ENCODE measurements around the gene CCN6.

CCN6 gene
- 0 to 0.17 (median 0) reads per million in 3 donors for total RNA-seq

DNA sequence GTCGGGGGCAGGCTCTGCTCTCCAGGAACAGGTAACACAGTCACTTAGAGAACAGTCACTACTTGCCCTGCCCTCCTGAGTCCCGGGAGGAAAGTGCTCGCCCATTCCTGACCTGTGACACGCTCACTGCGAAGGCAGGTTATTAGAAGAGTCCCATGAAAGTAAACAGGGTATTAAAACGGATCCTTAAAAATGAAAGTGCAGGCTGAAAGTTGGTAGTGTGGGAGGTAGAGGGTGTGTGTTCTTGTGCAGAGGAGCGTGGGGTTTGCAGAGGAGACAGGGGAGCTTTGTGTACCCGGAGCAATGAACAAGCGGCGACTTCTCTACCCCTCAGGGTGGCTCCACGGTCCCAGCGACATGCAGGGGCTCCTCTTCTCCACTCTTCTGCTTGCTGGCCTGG, at the start of gene CCN6:
Gene CCN6 (plus strand): TSS at position 104 of the 400 bp plus-strand sequence. CDS start 254 bp downstream, at position 358.
- Histone ChIP-seq H3K36me3 (ENCODE audit: control insufficient read depth, insufficient read depth, low read length) (no peaks in the 10 kb centered on the region), H3K27me3 (replicated peaks; ENCODE audit: control insufficient read depth, insufficient read depth, low read length, poor library complexity, severe bottlenecking) (no peaks in the 10 kb centered on the region), H3K4me1 (ENCODE audit: control insufficient read depth, insufficient read depth, low read length, poor library complexity, severe bottlenecking) (no peaks in the 10 kb centered on the region), H3K4me3 (ENCODE audit: insufficient read depth, low read depth, low read length, poor library complexity, severe bottlenecking) (no peak within 1 kb of the TSS), H3K27ac (ENCODE audit: insufficient read depth, low read length, poor library complexity, severe bottlenecking) (no peak within 1 kb of the TSS), H3K9me3 (ENCODE audit: control insufficient read depth, low read length) (no peaks in the 10 kb centered on the region)
- DNase-seq: no peak

DNA sequence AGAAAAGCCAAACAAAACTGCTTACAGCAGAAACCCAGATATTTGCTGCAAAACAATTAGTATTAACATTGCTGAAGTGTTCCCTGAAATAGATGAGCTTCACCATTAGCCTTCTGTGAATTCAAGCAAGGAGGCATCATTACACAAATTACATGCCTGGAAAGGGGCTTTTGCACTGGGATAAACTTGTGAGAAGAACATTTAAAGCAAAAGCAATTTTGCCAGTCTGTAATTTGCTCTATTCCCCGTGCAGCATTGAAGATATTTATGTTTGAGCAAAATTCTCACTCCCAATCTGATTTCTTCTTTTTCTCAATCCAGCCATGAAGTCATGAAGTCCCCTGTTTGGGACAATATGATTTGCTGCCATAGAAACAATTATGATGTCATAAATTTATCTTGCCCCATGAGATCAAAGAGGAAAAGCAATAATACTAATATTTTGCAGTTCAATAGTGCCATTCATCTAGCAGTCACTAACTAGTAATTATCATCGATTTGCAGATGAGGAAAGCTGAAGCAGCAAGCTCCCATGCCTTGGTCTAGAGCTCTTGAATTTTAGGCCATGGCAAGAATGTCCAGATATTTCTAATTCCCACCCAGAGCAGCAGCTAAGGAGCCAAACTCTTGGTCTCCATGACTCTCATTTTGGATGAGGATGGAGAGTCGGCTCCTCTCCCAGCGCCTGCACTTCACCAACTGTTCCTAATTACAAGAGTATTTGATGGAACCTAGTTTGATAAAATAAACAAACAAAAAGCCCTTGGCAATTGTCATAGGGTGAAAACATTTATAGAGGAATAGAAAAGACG, 49.5 kb upstream of the CCN6 start:
- Histone ChIP-seq H3K27me3 (replicated peaks; ENCODE audit: control insufficient read depth, insufficient read depth, low read length, poor library complexity, severe bottlenecking) (no peaks in the 10 kb centered on the region), H3K27ac (ENCODE audit: insufficient read depth, low read length, poor library complexity, severe bottlenecking) (no peak overlapping the region), H3K4me3 (ENCODE audit: insufficient read depth, low read depth, low read length, poor library complexity, severe bottlenecking) (no peak overlapping the region), H3K4me1 (ENCODE audit: control insufficient read depth, insufficient read depth, low read length, poor library complexity, severe bottlenecking) (no peaks in the 10 kb centered on the region), H3K36me3 (ENCODE audit: control insufficient read depth, insufficient read depth, low read length) (no peaks in the 10 kb centered on the region), H3K9me3 (ENCODE audit: control insufficient read depth, low read length) (no peaks in the 10 kb centered on the region)
- no peak for DNase-seq

DNA sequence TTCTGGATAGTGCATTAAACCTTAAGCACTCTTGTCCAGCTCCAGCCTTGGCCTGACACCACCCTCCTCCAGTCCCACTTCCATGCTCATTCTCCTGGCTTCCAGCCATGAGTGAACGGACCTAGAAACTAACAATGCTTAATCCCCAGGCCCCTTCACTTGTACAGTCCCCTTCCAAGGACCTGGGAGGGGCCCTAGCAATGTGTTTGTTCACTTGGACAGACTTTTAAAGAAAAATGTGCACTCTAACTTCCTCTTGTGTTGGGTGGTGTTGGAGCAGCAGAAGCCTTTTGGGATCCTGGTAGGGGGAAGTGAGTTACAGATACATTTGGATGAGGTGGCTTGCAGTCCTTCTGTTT, 48.9 kb upstream of the CCN6 start:
- H3K4me3 ChIP-seq (ENCODE audit: insufficient read depth, low read depth, low read length, poor library complexity, severe bottlenecking): no peak overlapping the region
- no peak for DNase-seq
- H3K9me3 ChIP-seq (ENCODE audit: control insufficient read depth, low read length): no peaks in the 10 kb centered on the region
- H3K27ac ChIP-seq (ENCODE audit: insufficient read depth, low read length, poor library complexity, severe bottlenecking): no peak overlapping the region
- H3K27me3 ChIP-seq (replicated peaks; ENCODE audit: control insufficient read depth, insufficient read depth, low read length, poor library complexity, severe bottlenecking): no peaks in the 10 kb centered on the region
- no peaks in the 10 kb centered on the region for H3K36me3 ChIP-seq (ENCODE audit: control insufficient read depth, insufficient read depth, low read length)
- H3K4me1 ChIP-seq (ENCODE audit: control insufficient read depth, insufficient read depth, low read length, poor library complexity, severe bottlenecking): no peaks in the 10 kb centered on the region

- Histone ChIP-seq H3K27ac (ENCODE audit: insufficient read depth, low read length, poor library complexity, severe bottlenecking) (no peak overlapping the region), H3K9me3 (ENCODE audit: control insufficient read depth, low read length) (no peaks in the 10 kb centered on the region), H3K36me3 (ENCODE audit: control insufficient read depth, insufficient read depth, low read length) (no peaks in the 10 kb centered on the region), H3K4me3 (ENCODE audit: insufficient read depth, low read depth, low read length, poor library complexity, severe bottlenecking) (no peak overlapping the region), H3K4me1 (ENCODE audit: control insufficient read depth, insufficient read depth, low read length, poor library complexity, severe bottlenecking) (no peaks in the 10 kb centered on the region), H3K27me3 (replicated peaks; ENCODE audit: control insufficient read depth, insufficient read depth, low read length, poor library complexity, severe bottlenecking) (no peaks in the 10 kb centered on the region)
- DNase-seq: no peak
These were observed 46.6 kb upstream of the CCN6 start for GRCh38 chr6:112007254-112007653.

GRCh38 chr6:112007805-112008204, 46.1 kb upstream of the CCN6 start:
- Histone ChIP-seq H3K4me1 (ENCODE audit: control insufficient read depth, insufficient read depth, low read length, poor library complexity, severe bottlenecking) (no peaks in the 10 kb centered on the region), H3K27ac (ENCODE audit: insufficient read depth, low read length, poor library complexity, severe bottlenecking) (no peak overlapping the region), H3K4me3 (ENCODE audit: insufficient read depth, low read depth, low read length, poor library complexity, severe bottlenecking) (no peak overlapping the region), H3K27me3 (replicated peaks; ENCODE audit: control insufficient read depth, insufficient read depth, low read length, poor library complexity, severe bottlenecking) (no peaks in the 10 kb centered on the region), H3K36me3 (ENCODE audit: control insufficient read depth, insufficient read depth, low read length) (no peaks in the 10 kb centered on the region), H3K9me3 (ENCODE audit: control insufficient read depth, low read length) (no peaks in the 10 kb centered on the region)
- DNase-seq: no peak

DNA sequence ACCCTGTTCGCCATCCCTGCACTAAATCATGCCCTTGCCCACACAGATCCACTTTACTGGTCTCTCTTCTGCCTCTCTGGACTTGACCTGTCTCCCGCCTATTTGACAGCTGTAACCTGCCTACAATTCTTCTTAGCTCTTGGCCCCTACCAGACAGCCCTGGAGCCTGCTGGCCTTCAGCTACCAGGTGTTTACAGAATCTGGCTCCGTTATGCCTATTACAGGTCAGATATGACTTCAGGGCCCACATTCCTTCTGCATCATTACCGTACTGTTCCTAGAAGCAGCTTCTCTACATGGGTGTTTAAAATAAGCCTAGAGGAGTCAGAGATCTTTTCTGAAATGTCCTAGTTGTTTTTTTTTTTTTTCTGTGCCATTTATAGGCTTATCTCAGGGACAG, 45.4 kb upstream of the CCN6 start:
- Histone ChIP-seq H3K27me3 (replicated peaks; ENCODE audit: control insufficient read depth, insufficient read depth, low read length, poor library complexity, severe bottlenecking) (no peaks in the 10 kb centered on the region), H3K4me3 (ENCODE audit: insufficient read depth, low read depth, low read length, poor library complexity, severe bottlenecking) (no peak overlapping the region), H3K36me3 (ENCODE audit: control insufficient read depth, insufficient read depth, low read length) (no peaks in the 10 kb centered on the region), H3K4me1 (ENCODE audit: control insufficient read depth, insufficient read depth, low read length, poor library complexity, severe bottlenecking) (no peaks in the 10 kb centered on the region), H3K27ac (ENCODE audit: insufficient read depth, low read length, poor library complexity, severe bottlenecking) (no peak overlapping the region), H3K9me3 (ENCODE audit: control insufficient read depth, low read length) (no peaks in the 10 kb centered on the region)
- no peak for DNase-seq

DNA sequence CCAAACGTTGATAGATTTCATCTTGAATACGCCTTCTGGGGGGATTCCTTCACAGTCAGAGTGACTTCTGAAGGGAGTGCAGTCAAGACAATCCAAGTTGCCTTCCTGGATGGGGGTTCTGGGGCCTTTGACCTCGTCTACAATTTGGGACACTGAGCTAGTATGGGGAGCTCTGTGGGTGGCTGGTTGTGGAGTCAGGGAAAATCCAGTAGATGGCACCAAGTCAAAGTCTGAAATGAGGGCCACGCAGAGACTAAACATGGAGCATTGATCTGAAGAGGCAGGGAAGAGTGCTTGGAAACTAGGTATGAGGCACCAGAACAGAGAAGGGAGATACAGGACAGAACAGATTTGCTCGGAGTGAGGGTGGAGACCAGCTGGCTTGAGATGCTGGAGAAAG, 43.6 kb upstream of the CCN6 start:
- DNase-seq: no peak
- Histone ChIP-seq H3K4me1 (ENCODE audit: control insufficient read depth, insufficient read depth, low read length, poor library complexity, severe bottlenecking) (no peaks in the 10 kb centered on the region), H3K36me3 (ENCODE audit: control insufficient read depth, insufficient read depth, low read length) (no peaks in the 10 kb centered on the region), H3K27ac (ENCODE audit: insufficient read depth, low read length, poor library complexity, severe bottlenecking) (no peak overlapping the region), H3K4me3 (ENCODE audit: insufficient read depth, low read depth, low read length, poor library complexity, severe bottlenecking) (no peak overlapping the region), H3K27me3 (replicated peaks; ENCODE audit: control insufficient read depth, insufficient read depth, low read length, poor library complexity, severe bottlenecking) (no peaks in the 10 kb centered on the region), H3K9me3 (ENCODE audit: control insufficient read depth, low read length) (no peaks in the 10 kb centered on the region)

- H3K36me3 ChIP-seq (ENCODE audit: control insufficient read depth, insufficient read depth, low read length): no peaks in the 10 kb centered on the region
- no peaks in the 10 kb centered on the region for H3K27me3 ChIP-seq (replicated peaks; ENCODE audit: control insufficient read depth, insufficient read depth, low read length, poor library complexity, severe bottlenecking)
- H3K4me3 ChIP-seq (ENCODE audit: insufficient read depth, low read depth, low read length, poor library complexity, severe bottlenecking): no peak overlapping the region
- H3K9me3 ChIP-seq (ENCODE audit: control insufficient read depth, low read length): no peaks in the 10 kb centered on the region
- H3K4me1 ChIP-seq (ENCODE audit: control insufficient read depth, insufficient read depth, low read length, poor library complexity, severe bottlenecking): peaks cover 6% of the 10 kb centered on the region
- DNase-seq: no peak
- H3K27ac ChIP-seq (ENCODE audit: insufficient read depth, low read length, poor library complexity, severe bottlenecking): no peak overlapping the region
These were observed 40.9 kb upstream of the CCN6 start for GRCh38 chr6:112013051-112013450.

GRCh38 chr6:112014483-112014882, 39.4 kb upstream of the CCN6 start:
- H3K36me3 ChIP-seq (ENCODE audit: control insufficient read depth, insufficient read depth, low read length): no peaks in the 10 kb centered on the region
- H3K4me3 ChIP-seq (ENCODE audit: insufficient read depth, low read depth, low read length, poor library complexity, severe bottlenecking): no peak overlapping the region
- H3K27ac ChIP-seq (ENCODE audit: insufficient read depth, low read length, poor library complexity, severe bottlenecking): no peak overlapping the region
- no peaks in the 10 kb centered on the region for H3K9me3 ChIP-seq (ENCODE audit: control insufficient read depth, low read length)
- no peak for DNase-seq
- no peaks in the 10 kb centered on the region for H3K27me3 ChIP-seq (replicated peaks; ENCODE audit: control insufficient read depth, insufficient read depth, low read length, poor library complexity, severe bottlenecking)
- peaks cover 6% of the 10 kb centered on the region for H3K4me1 ChIP-seq (ENCODE audit: control insufficient read depth, insufficient read depth, low read length, poor library complexity, severe bottlenecking)

DNA sequence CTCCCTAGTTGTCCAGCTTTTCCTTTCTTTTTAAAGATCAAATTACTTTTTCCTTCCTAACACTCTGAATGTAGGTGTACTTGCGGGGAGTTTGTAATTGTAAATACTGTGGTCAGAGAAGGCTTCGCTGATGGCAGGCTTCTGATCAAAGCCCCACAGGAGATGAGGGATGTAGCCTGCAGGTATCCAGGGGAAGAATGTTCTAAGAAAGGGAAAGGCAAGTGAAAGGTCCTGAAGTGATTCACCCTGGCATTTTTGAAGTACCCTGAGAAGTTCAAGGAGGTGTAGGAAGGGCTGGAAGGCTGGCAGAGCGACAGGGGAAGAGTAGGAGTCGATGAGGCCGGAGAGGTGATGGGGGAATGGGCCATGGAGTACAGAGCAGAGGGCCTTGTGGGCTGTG, 38.2 kb upstream of the CCN6 start:
- H3K27me3 ChIP-seq (replicated peaks; ENCODE audit: control insufficient read depth, insufficient read depth, low read length, poor library complexity, severe bottlenecking): no peaks in the 10 kb centered on the region
- no peak overlapping the region for H3K27ac ChIP-seq (ENCODE audit: insufficient read depth, low read length, poor library complexity, severe bottlenecking)
- H3K9me3 ChIP-seq (ENCODE audit: control insufficient read depth, low read length): no peaks in the 10 kb centered on the region
- no peak for DNase-seq
- peaks cover 6% of the 10 kb centered on the region for H3K4me1 ChIP-seq (ENCODE audit: control insufficient read depth, insufficient read depth, low read length, poor library complexity, severe bottlenecking)
- H3K36me3 ChIP-seq (ENCODE audit: control insufficient read depth, insufficient read depth, low read length): no peaks in the 10 kb centered on the region
- H3K4me3 ChIP-seq (ENCODE audit: insufficient read depth, low read depth, low read length, poor library complexity, severe bottlenecking): no peak overlapping the region

Measured in effector memory CD4-positive, alpha-beta T cell (primary cell).